HG03159 (cell line): Measurements from ENCODE around the gene CLDN6.
"Not testable (repeated sequence)": the region's sequence is repeated elsewhere in the genome, so short reads cannot be mapped to it uniquely, and the experiment has no call there.

Experiments used
- ATAC-seq: cut with Tn5 transposase; IDR thresholded peaks from one replicate; pipeline ENCODE4 v1.9.1; 2021; ENCODE audit warnings: mild to moderate bottlenecking, moderate library complexity; ENCODE audit not compliant: unreplicated experiment

CLDN6 gene

GRCh38 chr16:3052571-3053329 is 34.8 kb upstream of the CLDN6 start:
- not testable (repeated sequence) for ATAC-seq

DNA sequence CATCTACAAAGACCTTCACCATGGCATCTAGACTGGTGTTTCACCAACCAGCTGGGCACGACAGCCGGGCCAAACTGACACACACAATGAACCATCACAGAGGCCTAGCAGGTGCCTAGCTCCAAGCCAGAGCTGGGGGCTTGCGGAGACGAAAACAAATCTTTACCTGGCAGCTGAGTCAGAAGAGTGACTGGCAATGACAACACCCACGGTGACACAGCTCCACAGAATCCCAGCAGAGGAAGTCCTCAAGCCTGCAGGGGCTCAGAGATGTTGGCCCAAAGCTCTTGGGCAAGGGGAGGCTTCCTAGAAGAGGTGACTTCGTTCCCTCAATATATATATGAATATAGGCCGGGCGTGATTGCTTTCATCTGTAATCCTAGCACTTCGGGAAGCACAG is 33.5 kb upstream of the CLDN6 start:
- no peak for ATAC-seq

DNA sequence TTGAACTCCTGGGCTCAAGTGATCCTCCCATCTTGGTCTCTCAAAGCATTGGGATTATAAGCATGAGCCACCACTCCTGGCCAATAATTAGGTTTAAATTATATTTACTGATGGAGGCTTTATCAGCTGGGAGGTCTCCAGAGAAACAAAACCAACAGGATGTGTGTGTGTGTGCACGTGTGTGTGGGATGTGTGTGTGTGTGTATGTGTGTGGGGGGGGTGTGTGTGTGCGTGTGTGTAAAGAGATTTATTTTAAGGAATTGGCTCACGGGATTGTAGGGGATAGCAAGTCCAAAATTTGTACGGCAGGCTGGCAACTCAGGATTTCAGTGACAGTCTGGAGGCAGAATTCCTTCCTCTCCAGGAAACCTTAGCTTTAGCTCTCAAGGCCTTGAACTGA is 33.0 kb upstream of the CLDN6 start:
- ATAC-seq: no peak

DNA sequence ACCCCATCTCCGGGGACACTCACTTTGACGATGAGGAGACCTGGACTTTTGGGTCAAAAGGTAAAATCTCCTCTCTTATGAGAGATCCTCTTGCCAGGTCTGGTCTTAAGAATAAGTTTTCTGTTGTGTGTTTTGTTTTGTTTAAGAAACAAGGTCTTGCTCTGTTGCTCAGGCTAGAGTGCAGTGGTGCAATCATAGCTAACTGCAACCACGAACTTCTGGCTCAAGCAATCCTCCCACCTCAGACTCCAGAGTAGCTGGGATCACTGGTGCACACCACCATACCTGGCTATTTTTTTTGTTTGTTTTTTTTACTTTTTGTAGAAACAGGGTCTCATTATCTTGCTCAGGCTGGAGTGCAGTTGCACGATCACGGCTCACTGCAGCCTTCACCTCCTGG is 32.5 kb upstream of the CLDN6 start:
- ATAC-seq: no peak

- no peak for ATAC-seq
Measured at GRCh38 chr16:3049921-3050481, 32.0 kb upstream of the CLDN6 start.

DNA sequence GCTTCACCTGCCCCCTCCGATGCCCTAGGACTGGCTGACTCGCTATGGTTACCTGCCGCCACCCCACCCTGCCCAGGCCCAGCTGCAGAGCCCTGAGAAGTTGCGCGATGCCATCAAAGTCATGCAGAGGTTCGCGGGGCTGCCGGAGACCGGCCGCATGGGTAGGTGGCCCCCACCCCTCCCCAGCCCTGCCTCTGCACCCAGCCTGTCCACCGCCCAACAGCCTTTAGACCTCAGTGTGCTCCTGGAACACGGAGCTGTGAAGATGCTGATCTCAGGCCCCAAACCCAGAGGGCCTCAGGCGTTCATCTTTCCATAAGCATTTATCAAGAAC is 29.4 kb upstream of the CLDN6 start:
- no peak for ATAC-seq

- ATAC-seq: no peak
Measured at GRCh38 chr16:3046641-3047386, 28.8 kb upstream of the CLDN6 start.

DNA sequence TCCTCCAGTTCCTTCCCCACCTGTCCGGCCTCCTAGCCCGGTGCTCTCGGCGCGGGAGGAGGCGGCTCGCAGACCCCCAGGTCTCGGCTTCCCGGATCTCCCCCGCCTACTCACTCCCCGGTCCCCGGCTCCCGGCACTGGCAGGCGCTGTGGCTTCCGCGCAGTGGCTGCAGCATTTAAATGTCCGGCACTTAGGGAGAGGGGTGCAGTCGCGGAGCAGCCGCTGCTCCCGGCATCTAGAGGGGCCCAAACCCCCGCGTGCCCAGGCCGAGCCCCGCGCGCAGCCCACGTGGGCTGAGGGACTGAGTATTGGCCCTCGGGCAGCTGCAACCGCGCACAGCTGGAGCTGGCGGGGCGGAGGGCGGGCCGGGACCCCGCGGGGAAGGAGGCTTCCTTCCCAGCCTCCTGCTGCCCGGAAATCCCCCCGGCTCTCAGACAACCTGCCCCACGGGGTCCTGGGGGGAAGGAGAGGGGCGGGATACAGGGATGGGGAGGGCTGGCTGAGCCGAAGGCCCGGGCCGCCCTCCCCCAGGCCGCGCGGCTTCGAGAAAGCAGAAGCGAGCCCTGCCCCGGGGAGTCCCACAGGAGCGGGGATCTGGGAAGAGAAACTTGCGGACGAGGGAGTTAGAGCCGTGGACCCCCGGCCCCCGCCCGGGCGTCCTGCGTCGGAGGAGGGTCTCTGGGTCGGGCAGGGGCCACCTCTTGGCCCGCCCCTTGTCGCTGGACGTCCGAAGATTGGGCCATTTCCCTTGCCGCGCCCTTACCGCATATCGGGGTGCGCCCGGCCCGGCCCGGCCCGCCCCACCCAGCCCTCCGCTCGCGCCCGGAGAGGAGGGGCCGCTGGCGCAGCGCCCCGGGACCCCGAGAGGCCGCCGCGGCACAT is 28.0 kb upstream of the CLDN6 start, which contains the start of gene MMP25:
Gene MMP25, plus strand, starts transcription at position 804 of the 883 bp plus-strand sequence. CDS start 357 bp downstream, outside the sequence.
- ATAC-seq: no peak

DNA sequence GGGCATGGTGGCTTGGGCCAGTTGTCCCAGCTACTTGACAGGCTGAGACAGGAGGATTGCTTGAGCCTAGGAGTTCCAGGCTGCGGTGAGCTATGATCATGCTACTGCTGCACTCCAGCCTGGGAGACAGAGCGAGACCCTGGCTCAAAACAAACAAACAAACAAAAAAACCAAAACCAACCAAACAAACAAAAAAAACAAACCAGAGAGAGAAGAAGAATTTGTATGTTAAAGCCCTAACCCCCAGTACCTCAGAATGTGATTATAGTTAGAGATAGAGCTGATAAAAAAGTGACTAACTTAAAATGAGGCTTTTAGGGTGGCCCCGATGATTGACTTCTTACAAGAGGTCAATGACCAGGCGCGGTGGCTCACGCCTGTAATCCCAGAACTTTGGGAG is 26.7 kb upstream of the CLDN6 start:
- no peak for ATAC-seq

DNA sequence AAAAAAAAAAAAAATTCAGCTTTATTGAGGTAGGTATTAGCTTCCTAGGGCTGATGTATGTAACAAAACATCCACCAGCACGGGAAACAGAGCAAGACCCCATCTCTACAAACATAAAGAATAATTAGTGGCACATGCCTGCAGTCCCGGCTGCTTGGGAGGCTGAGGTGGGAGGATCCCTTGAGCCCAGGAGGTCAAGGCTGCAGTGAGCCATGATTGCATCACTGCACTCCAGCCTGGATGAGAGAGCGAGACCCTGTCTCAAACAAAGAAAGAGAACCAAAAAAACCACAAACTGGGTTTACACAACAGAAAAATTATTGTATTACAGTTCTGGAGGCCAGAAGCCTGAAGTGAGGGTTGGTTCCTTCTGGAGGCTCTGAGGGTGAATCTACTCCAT is 24.4 kb upstream of the CLDN6 start:
- no peak for ATAC-seq

GRCh38 chr16:3038896-3039295 is 20.9 kb upstream of the CLDN6 start:
- no peak for ATAC-seq

GRCh38 chr16:3038256-3038655 is 20.3 kb upstream of the CLDN6 start:
- no peak for ATAC-seq

GRCh38 chr16:3036726-3037315 is 18.8 kb upstream of the CLDN6 start, which contains the start of gene BICDL2:
TSS of gene BICDL2 (minus strand) at chr16:3036944. CDS start at chr16:3035496, 1,448 bp downstream.
- no peak for ATAC-seq

DNA sequence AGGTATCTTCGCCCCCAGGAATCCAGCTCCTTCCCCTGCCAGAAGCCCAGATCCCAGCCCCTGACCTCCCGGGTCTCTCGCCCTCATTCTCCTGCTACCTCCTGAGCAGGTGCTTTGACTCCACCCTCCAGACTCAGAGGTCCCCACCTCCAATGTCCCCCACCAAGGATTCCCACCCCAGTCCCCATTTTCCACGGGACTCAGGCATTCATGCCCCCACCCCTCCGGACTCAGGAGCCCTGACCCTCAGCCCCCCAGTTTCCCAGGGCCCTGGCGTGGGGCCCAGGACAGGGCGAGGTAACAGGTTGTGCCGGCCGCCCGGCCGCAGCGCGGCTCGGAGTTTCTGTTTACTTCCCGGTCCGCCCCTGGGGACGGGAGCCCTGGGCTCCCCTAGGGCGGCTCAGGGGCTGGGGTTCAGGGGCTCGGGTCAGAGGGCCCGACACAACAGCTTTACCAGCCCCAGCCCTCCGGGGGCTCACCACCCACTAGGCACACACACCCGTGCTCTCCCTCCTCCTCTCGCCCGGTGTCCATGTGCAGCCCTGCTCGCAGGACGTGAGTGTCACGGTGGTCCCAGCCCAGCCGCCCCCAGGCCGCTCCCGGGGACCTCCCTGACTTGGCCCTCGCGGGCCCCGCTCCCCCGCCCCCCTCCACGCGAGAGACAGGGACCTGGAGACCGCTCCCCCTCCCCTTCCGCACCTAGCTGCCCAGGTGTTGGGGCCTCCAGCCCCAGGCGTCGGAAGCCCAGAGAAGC is 18.2 kb upstream of the CLDN6 start:
- no peak for ATAC-seq

DNA sequence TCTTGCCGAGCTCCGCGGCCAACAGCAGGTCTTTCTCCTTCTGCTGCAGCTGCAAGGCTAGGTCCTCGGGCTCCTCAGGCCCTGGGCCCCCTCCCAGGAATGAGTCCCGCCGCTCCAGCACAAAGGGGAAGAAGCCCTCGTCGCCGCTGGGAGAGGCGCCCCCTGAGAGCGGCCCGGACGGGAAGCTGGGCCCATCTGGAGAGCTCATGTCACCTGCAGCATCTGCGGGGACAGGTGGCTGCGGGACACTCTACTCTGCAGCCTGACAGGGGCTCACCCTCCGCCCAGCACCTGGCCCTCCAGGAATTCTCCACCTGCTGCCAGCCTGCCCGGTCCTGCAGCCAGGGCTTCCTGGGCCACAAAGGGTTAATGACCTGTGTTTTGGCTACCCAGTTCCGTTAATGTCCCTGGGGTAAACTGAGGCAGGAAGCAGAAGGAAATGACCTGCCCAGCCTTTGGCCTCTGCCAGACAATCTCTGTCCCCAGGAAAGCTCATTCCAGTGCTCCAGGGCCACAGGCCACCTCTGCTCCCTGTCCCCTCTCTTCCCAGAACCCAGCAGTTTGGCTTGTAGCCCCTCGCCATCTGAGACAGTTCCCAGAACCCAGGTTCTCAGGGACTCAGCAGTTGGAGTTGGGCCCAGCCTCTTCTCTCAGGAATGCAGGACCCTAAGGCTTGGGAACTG is 17.4 kb upstream of the CLDN6 start:
- no peak for ATAC-seq

DNA sequence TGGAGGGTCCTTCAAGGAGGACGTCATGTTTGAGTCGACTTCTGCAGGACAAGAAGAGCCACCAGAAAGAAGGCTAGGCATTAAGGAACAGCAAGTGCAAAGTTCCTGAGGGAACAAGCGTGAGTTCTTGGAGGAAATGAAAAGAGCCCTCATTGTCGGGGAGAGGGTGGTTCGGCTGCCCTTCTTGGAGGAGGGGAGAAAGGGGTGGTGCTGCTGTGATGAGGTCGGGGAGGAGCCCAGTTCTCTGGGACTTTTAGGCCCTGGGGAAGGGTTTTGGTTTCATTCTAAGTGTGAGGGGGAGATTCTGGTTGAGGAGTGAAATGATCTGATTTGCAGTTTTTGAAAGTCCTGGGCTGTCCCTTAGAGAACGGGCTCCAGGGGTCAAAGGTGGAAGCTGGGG is 14.6 kb upstream of the CLDN6 start:
- no peak for ATAC-seq

DNA sequence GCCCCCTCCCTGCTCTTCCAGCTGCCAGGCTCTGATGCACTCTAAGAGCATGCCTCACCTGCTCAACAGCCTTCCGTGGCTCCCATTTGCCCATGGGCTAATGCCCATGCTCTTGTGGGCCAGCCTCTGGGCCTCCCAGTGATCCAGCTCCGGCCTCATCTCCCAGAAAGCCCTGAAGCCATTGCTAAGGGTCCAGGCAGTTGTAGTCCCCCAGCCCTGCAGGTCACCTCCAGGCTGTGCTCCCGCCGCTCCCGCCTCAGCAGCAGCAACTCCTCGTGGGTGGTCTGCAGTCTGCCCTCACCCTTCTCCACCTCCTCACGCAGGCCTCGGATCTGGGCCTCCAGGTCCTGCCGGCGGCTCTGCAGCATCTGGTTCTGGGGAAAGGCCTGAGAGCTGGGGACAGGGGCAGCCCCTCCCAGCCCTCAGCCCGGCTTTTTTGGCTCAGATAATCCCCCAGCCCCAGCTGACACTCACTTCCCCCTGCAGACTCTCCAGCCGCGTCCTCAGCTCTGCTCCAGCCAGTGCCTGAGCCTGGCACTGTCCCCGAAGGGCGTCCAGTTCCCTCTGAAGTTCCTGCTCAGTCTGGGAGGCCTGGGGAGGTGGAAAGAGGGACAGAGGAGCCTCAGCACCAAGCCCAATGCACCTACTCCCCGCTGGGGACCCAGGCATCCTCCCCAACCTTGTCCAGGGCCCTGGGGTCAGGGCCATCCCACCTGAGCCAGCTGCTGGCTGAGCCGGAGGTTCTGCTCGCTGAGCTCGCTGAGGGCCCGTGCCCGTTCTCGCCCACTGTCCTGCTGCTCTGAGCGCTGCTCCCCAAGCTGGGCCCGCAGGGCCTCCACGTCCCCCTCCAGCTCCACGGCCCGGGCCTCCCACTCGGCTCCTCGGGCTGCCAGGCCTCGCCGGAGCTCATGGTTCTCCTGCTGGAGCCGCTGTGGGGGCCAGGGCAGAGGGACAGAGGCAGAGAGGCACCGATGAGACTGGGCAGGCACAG is 12.5 kb upstream of the CLDN6 start:
- ATAC-seq: no peak
